ENCODE measurements around the gene MRPS15.

MRPS15 gene

DNA sequence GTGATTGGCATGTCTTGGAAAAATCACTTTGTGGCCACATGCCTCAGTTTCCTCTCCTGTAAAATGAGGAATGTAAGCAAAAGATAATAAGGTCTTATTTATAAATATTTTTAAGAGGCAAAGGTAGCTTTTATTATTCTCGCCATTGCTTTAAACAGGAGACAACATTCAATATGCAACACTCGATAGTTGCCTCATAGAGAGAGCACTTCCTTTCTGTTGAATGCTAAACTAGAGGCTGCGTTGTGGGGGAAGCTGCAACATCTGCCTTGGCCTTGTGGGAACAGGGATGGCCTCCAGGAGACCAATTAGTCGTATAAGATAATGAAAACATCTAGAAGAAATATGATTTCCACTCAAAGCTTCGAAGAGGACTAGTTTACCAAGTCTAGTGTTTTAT, 17.4 kb downstream of the MRPS15 start:
- H3K27ac ChIP-seq (replicated peaks) = peak overlapping the region; percentile 60
- TF ChIP-seq, protein P1, sequence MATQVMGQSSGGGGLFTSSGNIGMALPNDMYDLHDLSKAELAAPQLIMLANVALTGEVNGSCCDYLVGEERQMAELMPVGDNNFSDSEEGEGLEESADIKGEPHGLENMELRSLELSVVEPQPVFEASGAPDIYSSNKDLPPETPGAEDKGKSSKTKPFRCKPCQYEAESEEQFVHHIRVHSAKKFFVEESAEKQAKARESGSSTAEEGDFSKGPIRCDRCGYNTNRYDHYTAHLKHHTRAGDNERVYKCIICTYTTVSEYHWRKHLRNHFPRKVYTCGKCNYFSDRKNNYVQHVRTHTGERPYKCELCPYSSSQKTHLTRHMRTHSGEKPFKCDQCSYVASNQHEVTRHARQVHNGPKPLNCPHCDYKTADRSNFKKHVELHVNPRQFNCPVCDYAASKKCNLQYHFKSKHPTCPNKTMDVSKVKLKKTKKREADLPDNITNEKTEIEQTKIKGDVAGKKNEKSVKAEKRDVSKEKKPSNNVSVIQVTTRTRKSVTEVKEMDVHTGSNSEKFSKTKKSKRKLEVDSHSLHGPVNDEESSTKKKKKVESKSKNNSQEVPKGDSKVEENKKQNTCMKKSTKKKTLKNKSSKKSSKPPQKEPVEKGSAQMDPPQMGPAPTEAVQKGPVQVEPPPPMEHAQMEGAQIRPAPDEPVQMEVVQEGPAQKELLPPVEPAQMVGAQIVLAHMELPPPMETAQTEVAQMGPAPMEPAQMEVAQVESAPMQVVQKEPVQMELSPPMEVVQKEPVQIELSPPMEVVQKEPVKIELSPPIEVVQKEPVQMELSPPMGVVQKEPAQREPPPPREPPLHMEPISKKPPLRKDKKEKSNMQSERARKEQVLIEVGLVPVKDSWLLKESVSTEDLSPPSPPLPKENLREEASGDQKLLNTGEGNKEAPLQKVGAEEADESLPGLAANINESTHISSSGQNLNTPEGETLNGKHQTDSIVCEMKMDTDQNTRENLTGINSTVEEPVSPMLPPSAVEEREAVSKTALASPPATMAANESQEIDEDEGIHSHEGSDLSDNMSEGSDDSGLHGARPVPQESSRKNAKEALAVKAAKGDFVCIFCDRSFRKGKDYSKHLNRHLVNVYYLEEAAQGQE (IDR thresholded peaks at IDR 0.05; ENCODE audit: insufficient replicate concordance, low read depth) = no peak
- TF ChIP-seq SPI1 (IDR thresholded peaks at IDR 0.05; ENCODE audit: borderline replicate concordance, low read depth) (peak; percentile 87), GABPA (IDR thresholded peaks at IDR 0.05; ENCODE audit: low read depth) (no peak)
- no peaks in the 10 kb centered on the region for H3K27me3 ChIP-seq (ENCODE audit: insufficient read depth, poor library complexity, severe bottlenecking)
- peak in 1 of 2 experiments; percentile 74 for DNase-seq (ENCODE audit: low read depth in 1 of 2, low spot score in 1 of 2)
- no peak overlapping the region for H3K4me3 ChIP-seq (replicated peaks; ENCODE audit: insufficient read depth, low read length)

DNA sequence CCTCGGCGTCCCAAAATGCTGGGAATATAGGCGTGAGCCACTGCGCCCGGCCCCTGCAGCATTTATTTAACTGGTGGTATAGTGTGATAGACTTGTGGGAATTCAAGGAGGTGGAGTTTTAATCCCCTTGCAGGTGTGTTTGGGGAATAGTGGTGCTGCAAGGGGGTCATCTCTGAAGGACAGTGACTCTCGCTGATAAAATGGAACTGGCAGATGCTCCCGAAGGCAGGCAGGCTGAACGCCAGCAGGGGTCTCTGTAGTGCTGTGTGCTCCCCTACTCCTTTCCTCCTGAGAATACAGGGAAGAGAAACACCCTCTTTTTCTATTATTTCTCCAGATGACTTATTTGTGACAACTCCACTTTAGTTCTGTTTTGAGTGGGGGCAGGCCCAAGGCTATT, 17.9 kb downstream of the MRPS15 start:
- peak overlapping the region; percentile 60 for H3K27ac ChIP-seq (replicated peaks)
- TF ChIP-seq CTCF (IDR thresholded peaks at IDR 0.05; ENCODE audit: insufficient read depth, low read length) = peak; percentile 84
- no peak for TF ChIP-seq SPI1 (IDR thresholded peaks at IDR 0.05; ENCODE audit: borderline replicate concordance, low read depth)
- TF ChIP-seq GABPA (IDR thresholded peaks at IDR 0.05; ENCODE audit: low read depth) = no peak
- TF ChIP-seq POLR2AphosphoS5 (IDR thresholded peaks at IDR 0.05; ENCODE audit: low read depth) = no peak
- TF ChIP-seq, protein P1 (IDR thresholded peaks at IDR 0.05; ENCODE audit: insufficient replicate concordance, low read depth) = no peak
- H3K4me3 ChIP-seq (replicated peaks; ENCODE audit: insufficient read depth, low read length) = no peak overlapping the region
- H3K27me3 ChIP-seq (ENCODE audit: insufficient read depth, poor library complexity, severe bottlenecking) = no peaks in the 10 kb centered on the region
- DNase-seq (ENCODE audit: low read depth in 1 of 2, low spot score in 1 of 2) = peak in 1 of 2 experiments; percentile 77

DNA sequence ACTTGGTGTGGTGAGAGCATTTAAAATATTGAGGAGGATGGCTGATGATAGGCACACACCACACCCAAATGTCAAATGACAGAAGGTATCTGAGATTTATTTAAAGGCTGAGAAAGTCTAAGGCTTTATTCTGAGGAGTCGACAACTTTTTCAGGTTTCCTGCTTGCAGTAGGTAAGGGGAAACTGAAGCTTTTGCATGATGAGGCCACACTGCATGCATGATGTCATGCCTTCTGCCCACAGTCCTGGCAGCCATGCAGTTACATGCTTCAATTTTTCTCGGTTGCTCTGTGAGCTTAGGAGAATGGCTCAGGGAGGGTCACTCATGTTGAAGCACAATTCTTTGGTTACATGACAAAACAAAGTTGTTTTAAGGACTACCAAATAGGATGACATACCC, 20.9 kb downstream of the MRPS15 start:
- Histone ChIP-seq H3K4me3 (replicated peaks; ENCODE audit: insufficient read depth, low read length) (no peak overlapping the region), H3K27me3 (ENCODE audit: insufficient read depth, poor library complexity, severe bottlenecking) (no peaks in the 10 kb centered on the region), H3K27ac (replicated peaks) (no peak overlapping the region)
- TF ChIP-seq CTCF (IDR thresholded peaks at IDR 0.05; ENCODE audit: insufficient read depth, low read length) (no peak), GABPA (IDR thresholded peaks at IDR 0.05; ENCODE audit: low read depth) (no peak), SPI1 (IDR thresholded peaks at IDR 0.05; ENCODE audit: borderline replicate concordance, low read depth) (no peak), POLR2AphosphoS5 (IDR thresholded peaks at IDR 0.05; ENCODE audit: low read depth) (no peak)
- TF ChIP-seq, protein P1 (IDR thresholded peaks at IDR 0.05; ENCODE audit: insufficient replicate concordance, low read depth) = no peak
- no peak for DNase-seq (ENCODE audit: low read depth in 1 of 2, low spot score in 1 of 2)

Measured in HL-60 (cell line).